GM12891 (cell line): ENCODE measurements around the gene DTNA.

Experiments used
- DNase-seq: peaks from one replicate; pipeline ENCODE4 v3.0.0; 2011; ENCODE audit warnings: low spot score; ENCODE audit not compliant: insufficient read length
- FAIRE-seq: peaks from 2 replicates; lab custom pipeline; 2011; peaks lifted over from hg19 to GRCh38; lab: Jason Lieb, UNC
- PAX5 ChIP-seq: IDR thresholded peaks from 2 replicates; pipeline ENCODE4 v1.6.1; 2011; ENCODE audit warnings: low read length, moderate library complexity, mild to moderate bottlenecking; ENCODE audit not compliant: insufficient read depth, severe bottlenecking
- POLR2A ChIP-seq: IDR thresholded peaks from 2 replicates; pipeline ENCODE4 v1.6.1; 2011; ENCODE audit warnings: low read depth, low read length, control low read depth
- POLR2AphosphoS5 ChIP-seq: IDR thresholded peaks from 2 replicates; pipeline ENCODE4 v1.6.1; 2011; ENCODE audit warnings: low read depth, low read length, control low read depth
- POU2F2 ChIP-seq: IDR thresholded peaks from 2 replicates; pipeline ENCODE4 v1.6.1; 2011; ENCODE audit warnings: low read depth, mild to moderate bottlenecking, control low read depth, low read length, moderate library complexity
- SPI1 ChIP-seq: IDR thresholded peaks from 2 replicates; pipeline ENCODE4 v1.6.1; 2011; ENCODE audit warnings: low read depth, low read length, control low read depth
- TAF1 ChIP-seq: IDR thresholded peaks from 2 replicates; pipeline ENCODE4 v1.6.1; 2011; ENCODE audit warnings: low read depth, low read length, control low read depth

Gene DTNA

GRCh38 chr18:34740101-34740500, 30.0 kb downstream of the DTNA start:
- no peak for FAIRE-seq
- DNase-seq: no peak
- TF ChIP-seq PAX5: no peak
- no peak for TF ChIP-seq POLR2AphosphoS5

GRCh38 chr18:34740724-34741123, 30.6 kb downstream of the DTNA start:
- DNase-seq: no peak
- no peak for TF ChIP-seq POU2F2
- no peak for TF ChIP-seq POLR2A
- no peak for TF ChIP-seq POLR2AphosphoS5
- TF ChIP-seq PAX5: no peak
- no peak for TF ChIP-seq SPI1
- no peak for TF ChIP-seq TAF1
- no peak for FAIRE-seq

GRCh38 chr18:34741401-34741800, 31.3 kb downstream of the DTNA start:
- TF ChIP-seq POLR2A (no peak), POLR2AphosphoS5 (no peak), TAF1 (no peak)
- DNase-seq: no peak
- FAIRE-seq: no peak

- no peak for FAIRE-seq
- no peak for DNase-seq
- no peak for TF ChIP-seq SPI1
- no peak for TF ChIP-seq TAF1
- no peak for TF ChIP-seq POU2F2
- TF ChIP-seq POLR2AphosphoS5: no peak
- no peak for TF ChIP-seq PAX5
- no peak for TF ChIP-seq POLR2A
These were observed 32.8 kb downstream of the DTNA start for GRCh38 chr18:34742891-34743341.

GRCh38 chr18:34744569-34744968, 34.5 kb downstream of the DTNA start:
- TF ChIP-seq TAF1 (no peak), POLR2A (no peak), POU2F2 (no peak), POLR2AphosphoS5 (no peak), PAX5 (no peak)
- no peak for FAIRE-seq
- DNase-seq: no peak

- TF ChIP-seq POU2F2 (no peak), PAX5 (no peak), TAF1 (no peak), POLR2AphosphoS5 (no peak), POLR2A (no peak), SPI1 (no peak)
- DNase-seq (no peak), FAIRE-seq (no peak)
These were observed 36.5 kb downstream of the DTNA start for GRCh38 chr18:34746614-34747013.

GRCh38 chr18:34749721-34750120, 39.6 kb downstream of the DTNA start:
- DNase-seq (no peak), FAIRE-seq (no peak)
- no peak for TF ChIP-seq POLR2AphosphoS5
- no peak for TF ChIP-seq SPI1
- no peak for TF ChIP-seq POU2F2
- no peak for TF ChIP-seq TAF1
- TF ChIP-seq PAX5: no peak
- no peak for TF ChIP-seq POLR2A

GRCh38 chr18:34752056-34752455, 42.0 kb downstream of the DTNA start:
- no peak for DNase-seq
- TF ChIP-seq TAF1 (no peak), POU2F2 (no peak), POLR2AphosphoS5 (no peak), PAX5 (no peak), SPI1 (no peak), POLR2A (no peak)
- FAIRE-seq: no peak

GRCh38 chr18:34754300-34754699, 44.2 kb downstream of the DTNA start:
- FAIRE-seq: no peak
- DNase-seq: no peak
- TF ChIP-seq PAX5: no peak

GRCh38 chr18:34757666-34758065, 47.6 kb downstream of the DTNA start:
- TF ChIP-seq PAX5: no peak
- no peak for TF ChIP-seq SPI1
- no peak for TF ChIP-seq TAF1
- no peak for TF ChIP-seq POU2F2
- TF ChIP-seq POLR2AphosphoS5: no peak
- no peak for TF ChIP-seq POLR2A
- FAIRE-seq: no peak
- DNase-seq: no peak

- TF ChIP-seq TAF1 (no peak), SPI1 (no peak), POLR2A (no peak), POLR2AphosphoS5 (no peak), POU2F2 (no peak), PAX5 (no peak)
- FAIRE-seq (no peak), DNase-seq (no peak)
These were observed 48.4 kb downstream of the DTNA start for GRCh38 chr18:34758378-34758948.
